Stomach (tissue), 9 donors: Measurements from ENCODE around the gene GNL1. TPM values are rescaled to one million over a fixed set of nuclear protein-coding genes. Genes with fewer than 3 reads are reported as not detected.

Experiments used
- DNase-seq, 2 donors: peaks; one replicate each; pipeline versions ENCODE4 v3.0.0 to v3.0.0-alpha.2; 2013 to 2019
- H3K27ac ChIP-seq, 5 donors: fragments of 200-600 bp in 4 of 5; sonication (generic) in 4 of 5; one replicate each; pipeline ENCODE4 v1.5.1; 2013 to 2019; ENCODE audit warnings: mild to moderate bottlenecking in 1 of 5, moderate library complexity in 1 of 5
- H3K27me3 ChIP-seq, 3 donors: fragments of 200-600 bp; sonication (generic); one replicate each; pipeline ENCODE4 v1.5.1; 2017 to 2019; ENCODE audit warnings: mixed run types in 1 of 3
- H3K36me3 ChIP-seq, 4 donors: fragments of 200-600 bp; sonication (generic); 1 replicate in 3 of 4; 2 replicates in 1 of 4; pipeline ENCODE4 v1.5.1; 2016 to 2019
- H3K4me1 ChIP-seq, 4 donors: fragments of 200-600 bp; sonication (generic); one replicate each; pipeline ENCODE4 v1.5.1; 2016 to 2019
- H3K4me3 ChIP-seq, 4 donors: fragments of 200-600 bp; sonication (generic) in 3 of 4; one replicate each; pipeline ENCODE4 v1.5.1; 2016 to 2019; ENCODE audit warnings: mild to moderate bottlenecking in 1 of 4
- H3K9me3 ChIP-seq, 4 donors: fragments of 200-600 bp; sonication (generic); one replicate each; pipeline ENCODE4 v1.5.1; 2016 to 2019
- EP300 ChIP-seq: sonication (generic); formaldehyde crosslinking; IDR thresholded peaks from one replicate; pipeline ENCODE4 v1.6.1; 2017; ENCODE audit warnings: antibody characterized with exemption
- POLR2A ChIP-seq, 4 donors: fragments of 450-650 bp; IDR thresholded peaks; one replicate each; pipeline ENCODE4 v1.6.1; 2016; ENCODE audit warnings: antibody characterized with exemption in 4 of 4, control low read depth in 2 of 4, mild to moderate bottlenecking in 1 of 4, moderate library complexity in 1 of 4
- POLR2AphosphoS5 ChIP-seq, 3 donors: sonication (generic); formaldehyde crosslinking; IDR thresholded peaks; one replicate each; pipeline ENCODE4 v1.6.1; 2016; ENCODE audit warnings: antibody characterized with exemption in 3 of 3
- WGBS, 5 donors: extraction: QIAGEN DNeasy Blood & Tissue Kit in 3 of 5; methylation state at CpG; one replicate each; pipeline versions ENCODE4 v1.1.5 to v1.1.7; 2013 to 2018; 5-methylcytosine and 5-hydroxymethylcytosine counted together
- intact Hi-C: fragments of 100-400 bp; cut with DNase I; formaldehyde crosslinking; loops from one replicate; pipeline ENCODE4 v1.15.1; 2023; ENCODE audit warnings: low total_unique reads
- polyA plus RNA-seq, 3 donors: library from polyadenylated mRNA; stranded (reverse); fragments of 200-250 nt; gene quantifications; one replicate each; pipeline ENCODE4 v1.2.3, GENCODE V29; 2013
- total RNA-seq, 5 donors: library from RNA; depleted of rRNA; stranded (reverse); fragments of >200 nt; gene quantifications; one replicate each; pipeline versions ENCODE4 v1.1.0 to v1.2.3, GENCODE V29; 2014 to 2016
- TF ChIP-seq, protein P1 (sequence below), 7 experiments: fragments of 450-650 bp in 4 of 7; fragments of 200-600 bp in 3 of 7; sonication (generic) in 3 of 7; IDR thresholded peaks; one replicate each; pipeline ENCODE4 v1.5.1; 2016 to 2019; ENCODE audit warnings: antibody characterized with exemption in 7 of 7, control low read depth in 2 of 7, mild to moderate bottlenecking in 1 of 7
- donor health status: healthy with polysubstance abuse.
- donor health status: Bipolar disorder and iron deficiency.
- donor health status: healthy.

GNL1 gene
- total and polyA plus RNA-seq, 8 donors = 12.7 to 53.3 (median 31.2) TPM

DNA sequence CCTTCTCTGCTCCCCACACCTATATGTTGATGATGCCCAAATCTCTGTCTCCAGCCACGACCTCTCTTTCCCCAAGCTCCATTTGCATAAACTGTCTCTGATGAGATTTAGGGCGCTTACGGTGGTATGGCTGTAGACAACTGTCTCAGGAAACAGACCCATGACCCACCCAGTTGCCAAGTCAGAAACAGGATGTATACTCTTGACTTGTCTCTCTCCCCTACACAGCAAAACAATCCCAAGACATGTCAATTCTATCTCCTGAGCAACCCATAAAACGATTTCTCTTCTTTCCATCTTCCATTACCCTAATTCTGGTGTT is 13.9 kb downstream of the GNL1 start:
- no peak for TF ChIP-seq EP300
- no peak for TF ChIP-seq POLR2A (IDR thresholded peaks at IDR 0.05)
- no peak for TF ChIP-seq POLR2AphosphoS5 (IDR thresholded peaks at IDR 0.05)
- Histone ChIP-seq H3K4me1 (peaks cover 8 to 25% (median 9%) of the 10 kb centered on the region in 4 donors), H3K27ac (peak overlapping the region in 3 of 5 donors; percentile 3 to 67 (median 30)), H3K9me3 (no peaks in the 10 kb centered on the region), H3K36me3 (peaks cover 19 to 26% (median 21%) of the 10 kb centered on the region in 4 donors), H3K27me3 (no peaks in the 10 kb centered on the region), H3K4me3 (peak overlapping the region in 3 of 4 donors; percentile 35 to 39 (median 39))
- intact Hi-C loops = loop anchor here (5.0 to 10.0 kb wide), 2 partner anchors 52 to 60 kb away; no protein-coding TSS in a partner anchor
- 19 to 28% (median 21%) methylated on average over 4 of the region's 4 CpGs for WGBS, 5 donors
- DNase-seq = peak in 1 of 2 donors; percentile 42

DNA sequence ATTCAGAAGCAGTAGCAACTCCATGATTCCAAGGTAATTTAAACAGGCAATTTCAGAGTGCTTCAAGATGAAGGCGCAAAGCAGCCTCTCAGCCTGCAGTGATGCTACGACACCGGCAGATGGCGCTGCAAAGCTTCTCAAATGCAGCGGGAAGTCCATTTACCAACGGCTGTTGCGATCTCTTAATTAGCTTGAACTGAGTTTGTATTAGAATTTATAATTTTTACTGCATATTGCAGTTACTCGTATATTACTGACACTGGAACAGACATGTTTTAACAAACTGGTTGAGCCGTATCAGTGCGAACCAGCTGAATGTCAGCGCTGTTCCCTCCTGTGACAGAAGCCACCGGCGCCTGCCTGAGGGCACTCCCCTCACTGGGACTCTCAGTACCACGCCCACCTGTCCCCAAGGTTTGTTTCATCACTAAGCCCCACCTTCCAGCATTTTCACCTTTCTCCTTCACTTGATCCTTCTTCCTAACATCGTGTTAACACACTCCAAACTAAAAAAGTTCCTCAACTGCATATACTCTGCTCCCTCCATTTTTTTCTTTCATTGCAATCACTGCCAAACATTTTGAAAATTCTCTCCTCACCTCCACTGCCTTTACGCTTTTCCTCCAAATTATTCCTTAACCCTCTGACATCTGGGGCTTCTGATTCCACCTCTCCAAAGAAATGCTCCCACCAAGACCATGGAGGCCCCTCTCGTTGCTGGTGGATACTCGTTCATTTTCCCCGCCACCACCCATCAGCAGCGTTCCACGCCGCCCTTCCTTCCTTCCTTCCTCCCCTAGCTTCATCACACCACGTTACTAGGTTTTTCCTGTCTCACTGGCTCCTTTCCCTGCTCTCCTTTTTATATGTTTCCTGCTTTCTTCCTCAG is 14.5 kb downstream of the GNL1 start:
- Histone ChIP-seq H3K4me1 (peaks cover 8 to 25% (median 9%) of the 10 kb centered on the region in 4 donors), H3K27ac (peak overlapping the region; percentile 30 to 67 (median 42)), H3K36me3 (peaks cover 13 to 19% (median 15%) of the 10 kb centered on the region in 4 donors), H3K9me3 (no peaks in the 10 kb centered on the region), H3K27me3 (no peaks in the 10 kb centered on the region), H3K4me3 (peak overlapping the region; percentile 25 to 39 (median 37))
- intact Hi-C loops = loop anchor here (5.0 to 10.0 kb wide), 2 partner anchors 53 to 59 kb away; no protein-coding TSS in a partner anchor
- peak; percentile 83 to 95 for DNase-seq
- TF ChIP-seq POLR2AphosphoS5 (IDR thresholded peaks at IDR 0.05) (peak in 1 of 3 donors; percentile 77), POLR2A (IDR thresholded peaks at IDR 0.05) (no peak), EP300 (no peak)
- TF ChIP-seq, protein P1, sequence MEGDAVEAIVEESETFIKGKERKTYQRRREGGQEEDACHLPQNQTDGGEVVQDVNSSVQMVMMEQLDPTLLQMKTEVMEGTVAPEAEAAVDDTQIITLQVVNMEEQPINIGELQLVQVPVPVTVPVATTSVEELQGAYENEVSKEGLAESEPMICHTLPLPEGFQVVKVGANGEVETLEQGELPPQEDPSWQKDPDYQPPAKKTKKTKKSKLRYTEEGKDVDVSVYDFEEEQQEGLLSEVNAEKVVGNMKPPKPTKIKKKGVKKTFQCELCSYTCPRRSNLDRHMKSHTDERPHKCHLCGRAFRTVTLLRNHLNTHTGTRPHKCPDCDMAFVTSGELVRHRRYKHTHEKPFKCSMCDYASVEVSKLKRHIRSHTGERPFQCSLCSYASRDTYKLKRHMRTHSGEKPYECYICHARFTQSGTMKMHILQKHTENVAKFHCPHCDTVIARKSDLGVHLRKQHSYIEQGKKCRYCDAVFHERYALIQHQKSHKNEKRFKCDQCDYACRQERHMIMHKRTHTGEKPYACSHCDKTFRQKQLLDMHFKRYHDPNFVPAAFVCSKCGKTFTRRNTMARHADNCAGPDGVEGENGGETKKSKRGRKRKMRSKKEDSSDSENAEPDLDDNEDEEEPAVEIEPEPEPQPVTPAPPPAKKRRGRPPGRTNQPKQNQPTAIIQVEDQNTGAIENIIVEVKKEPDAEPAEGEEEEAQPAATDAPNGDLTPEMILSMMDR (IDR thresholded peaks at IDR 0.05) = peak in 5 of 7 experiments; percentile 91 to 98 (median 98)
- WGBS, 5 donors = 8 to 14% (median 11%) methylated on average over 23 of the region's 23 CpGs

DNA sequence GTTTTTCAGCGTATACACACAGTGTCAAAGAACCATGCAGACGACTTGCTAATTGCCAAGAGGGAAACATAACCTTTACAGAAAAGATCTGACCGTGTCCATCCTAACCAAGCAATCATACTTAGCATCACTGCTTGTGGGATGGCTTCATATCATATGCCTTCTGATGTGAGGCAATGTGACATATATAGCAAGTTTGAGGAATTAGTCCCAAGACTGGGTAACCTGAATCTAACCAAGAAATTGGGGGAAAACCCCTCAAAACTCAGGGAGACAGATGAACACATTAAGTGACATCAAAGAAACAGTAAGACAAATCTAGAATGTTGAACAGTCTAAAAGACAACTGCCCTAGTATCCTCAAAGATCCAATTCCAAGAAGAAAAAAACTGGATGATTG is 18.4 kb downstream of the GNL1 start:
- Histone ChIP-seq H3K27me3 (no peaks in the 10 kb centered on the region), H3K36me3 (no peaks in the 10 kb centered on the region), H3K27ac (no peak overlapping the region), H3K4me1 (peaks cover 8 to 25% (median 9%) of the 10 kb centered on the region in 4 donors), H3K9me3 (no peaks in the 10 kb centered on the region), H3K4me3 (no peak overlapping the region)
- intact Hi-C loops = no loop called here
- WGBS, 5 donors = 72 to 89% (median 81%) methylated on average over 3 of the region's 3 CpGs
- DNase-seq = no peak
- TF ChIP-seq POLR2A (IDR thresholded peaks at IDR 0.05) (no peak), EP300 (no peak), POLR2AphosphoS5 (IDR thresholded peaks at IDR 0.05) (no peak)
- TF ChIP-seq, protein P1 (IDR thresholded peaks at IDR 0.05) = no peak

DNA sequence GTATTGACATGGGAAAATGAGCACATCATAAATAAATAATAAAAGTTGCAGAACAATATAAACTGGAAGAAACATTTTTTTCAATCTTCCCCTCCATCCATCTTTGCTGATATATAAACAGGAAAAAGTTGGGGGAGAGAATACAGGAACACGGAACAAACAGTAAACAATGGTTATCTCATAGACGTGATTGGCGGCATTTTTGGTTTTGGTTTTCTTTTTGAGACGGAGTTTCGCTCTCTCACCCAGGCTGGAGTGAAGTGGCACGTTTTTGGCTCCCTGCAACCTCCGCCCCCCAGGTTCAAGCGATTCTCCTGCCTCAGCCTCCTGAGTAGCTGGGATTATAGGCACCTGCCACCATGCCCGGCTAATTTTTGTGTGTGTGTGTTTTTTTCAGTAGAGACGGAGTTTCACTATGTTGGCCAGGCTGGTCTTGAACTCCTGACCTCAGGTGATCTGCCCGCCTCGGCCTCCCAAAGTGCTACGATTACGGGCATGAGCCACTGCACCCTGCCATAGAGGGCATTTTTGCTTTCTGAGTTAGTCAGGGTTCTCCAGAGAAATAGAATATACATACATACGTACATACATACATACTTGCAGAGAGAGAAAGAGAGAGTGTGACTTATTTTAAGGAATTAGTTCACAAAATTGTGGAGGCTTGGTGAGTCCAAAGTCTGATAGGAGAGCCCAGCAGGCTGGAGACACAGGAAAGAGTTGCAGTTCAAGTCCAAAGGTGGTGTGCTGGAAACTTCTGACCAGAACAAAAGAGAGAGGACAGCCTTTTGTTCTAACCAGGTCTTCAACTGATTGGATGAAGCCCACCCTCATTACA is 22.6 kb downstream of the GNL1 start:
- TF ChIP-seq, protein P1 (IDR thresholded peaks at IDR 0.05) = no peak
- TF ChIP-seq POLR2AphosphoS5 (IDR thresholded peaks at IDR 0.05) (no peak), EP300 (no peak), POLR2A (IDR thresholded peaks at IDR 0.05) (no peak)
- Histone ChIP-seq H3K4me3 (peak overlapping the region in 1 of 4 donors; percentile 31), H3K9me3 (no peaks in the 10 kb centered on the region), H3K36me3 (no peaks in the 10 kb centered on the region), H3K27ac (peak overlapping the region in 2 of 5 donors; percentile 25 to 61), H3K4me1 (peaks cover 0 to 16% (median 4%) of the 10 kb centered on the region in 4 donors), H3K27me3 (no peaks in the 10 kb centered on the region)
- 49 to 58% (median 54%) methylated on average over 13 to 15 of the region's 15 CpGs for WGBS, 5 donors
- DNase-seq = no peak
- intact Hi-C loops = no loop called here
